ENCODE data around the gene RLBP1. TPM values are rescaled to one million over a fixed set of nuclear protein-coding genes. Genes with fewer than 3 reads are reported as not detected.

RLBP1 gene
- total RNA-seq, 1 experiment from 2014 or later = not detected

- Mint-ChIP-seq H3K4me3 (no peak overlapping the region), H3K4me1 (peaks cover 18% of the 10 kb centered on the region), H3K27ac (no peak overlapping the region), H3K9me3 (no peaks in the 10 kb centered on the region), H3K27me3 (ENCODE audit: low read depth) (no peaks in the 10 kb centered on the region; the same call in 1 of the 2 replicates), H3K36me3 (no peaks in the 10 kb centered on the region)
- TF ChIP-seq, protein P1, sequence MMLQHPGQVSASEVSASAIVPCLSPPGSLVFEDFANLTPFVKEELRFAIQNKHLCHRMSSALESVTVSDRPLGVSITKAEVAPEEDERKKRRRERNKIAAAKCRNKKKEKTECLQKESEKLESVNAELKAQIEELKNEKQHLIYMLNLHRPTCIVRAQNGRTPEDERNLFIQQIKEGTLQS (CRISPR knock-in tag; conservative IDR thresholded peaks at IDR 0.05) = no peak
- TF ChIP-seq ZNF219 (CRISPR knock-in tag; IDR thresholded peaks at IDR 0.05; ENCODE audit: borderline replicate concordance) (no peak), ZNF138 (CRISPR knock-in tag; conservative IDR thresholded peaks at IDR 0.05) (no peak), ZNF396 (CRISPR knock-in tag; IDR thresholded peaks at IDR 0.05; ENCODE audit: borderline replicate concordance) (no peak), ZBTB43 (CRISPR knock-in tag; IDR thresholded peaks at IDR 0.05) (no peak), EMX1 (CRISPR knock-in tag; IDR thresholded peaks at IDR 0.05) (no peak), CTCF (IDR thresholded peaks at IDR 0.05) (no peak), CREB1 (CRISPR knock-in tag; IDR thresholded peaks at IDR 0.05) (no peak), ATF1 (CRISPR knock-in tag; IDR thresholded peaks at IDR 0.05) (no peak), IRF2 (CRISPR knock-in tag; IDR thresholded peaks at IDR 0.05; ENCODE audit: borderline replicate concordance, low read depth) (no peak), USF1 (CRISPR knock-in tag; IDR thresholded peaks at IDR 0.05) (no peak), SOX15 (CRISPR knock-in tag; IDR thresholded peaks at IDR 0.05) (no peak), CREM (CRISPR knock-in tag; IDR thresholded peaks at IDR 0.05) (no peak)
- TF ChIP-seq, protein P2, sequence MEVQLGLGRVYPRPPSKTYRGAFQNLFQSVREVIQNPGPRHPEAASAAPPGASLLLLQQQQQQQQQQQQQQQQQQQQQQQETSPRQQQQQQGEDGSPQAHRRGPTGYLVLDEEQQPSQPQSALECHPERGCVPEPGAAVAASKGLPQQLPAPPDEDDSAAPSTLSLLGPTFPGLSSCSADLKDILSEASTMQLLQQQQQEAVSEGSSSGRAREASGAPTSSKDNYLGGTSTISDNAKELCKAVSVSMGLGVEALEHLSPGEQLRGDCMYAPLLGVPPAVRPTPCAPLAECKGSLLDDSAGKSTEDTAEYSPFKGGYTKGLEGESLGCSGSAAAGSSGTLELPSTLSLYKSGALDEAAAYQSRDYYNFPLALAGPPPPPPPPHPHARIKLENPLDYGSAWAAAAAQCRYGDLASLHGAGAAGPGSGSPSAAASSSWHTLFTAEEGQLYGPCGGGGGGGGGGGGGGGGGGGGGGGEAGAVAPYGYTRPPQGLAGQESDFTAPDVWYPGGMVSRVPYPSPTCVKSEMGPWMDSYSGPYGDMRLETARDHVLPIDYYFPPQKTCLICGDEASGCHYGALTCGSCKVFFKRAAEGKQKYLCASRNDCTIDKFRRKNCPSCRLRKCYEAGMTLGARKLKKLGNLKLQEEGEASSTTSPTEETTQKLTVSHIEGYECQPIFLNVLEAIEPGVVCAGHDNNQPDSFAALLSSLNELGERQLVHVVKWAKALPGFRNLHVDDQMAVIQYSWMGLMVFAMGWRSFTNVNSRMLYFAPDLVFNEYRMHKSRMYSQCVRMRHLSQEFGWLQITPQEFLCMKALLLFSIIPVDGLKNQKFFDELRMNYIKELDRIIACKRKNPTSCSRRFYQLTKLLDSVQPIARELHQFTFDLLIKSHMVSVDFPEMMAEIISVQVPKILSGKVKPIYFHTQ (CRISPR knock-in tag; IDR thresholded peaks at IDR 0.05) = no peak
- TF ChIP-seq, protein P3, sequence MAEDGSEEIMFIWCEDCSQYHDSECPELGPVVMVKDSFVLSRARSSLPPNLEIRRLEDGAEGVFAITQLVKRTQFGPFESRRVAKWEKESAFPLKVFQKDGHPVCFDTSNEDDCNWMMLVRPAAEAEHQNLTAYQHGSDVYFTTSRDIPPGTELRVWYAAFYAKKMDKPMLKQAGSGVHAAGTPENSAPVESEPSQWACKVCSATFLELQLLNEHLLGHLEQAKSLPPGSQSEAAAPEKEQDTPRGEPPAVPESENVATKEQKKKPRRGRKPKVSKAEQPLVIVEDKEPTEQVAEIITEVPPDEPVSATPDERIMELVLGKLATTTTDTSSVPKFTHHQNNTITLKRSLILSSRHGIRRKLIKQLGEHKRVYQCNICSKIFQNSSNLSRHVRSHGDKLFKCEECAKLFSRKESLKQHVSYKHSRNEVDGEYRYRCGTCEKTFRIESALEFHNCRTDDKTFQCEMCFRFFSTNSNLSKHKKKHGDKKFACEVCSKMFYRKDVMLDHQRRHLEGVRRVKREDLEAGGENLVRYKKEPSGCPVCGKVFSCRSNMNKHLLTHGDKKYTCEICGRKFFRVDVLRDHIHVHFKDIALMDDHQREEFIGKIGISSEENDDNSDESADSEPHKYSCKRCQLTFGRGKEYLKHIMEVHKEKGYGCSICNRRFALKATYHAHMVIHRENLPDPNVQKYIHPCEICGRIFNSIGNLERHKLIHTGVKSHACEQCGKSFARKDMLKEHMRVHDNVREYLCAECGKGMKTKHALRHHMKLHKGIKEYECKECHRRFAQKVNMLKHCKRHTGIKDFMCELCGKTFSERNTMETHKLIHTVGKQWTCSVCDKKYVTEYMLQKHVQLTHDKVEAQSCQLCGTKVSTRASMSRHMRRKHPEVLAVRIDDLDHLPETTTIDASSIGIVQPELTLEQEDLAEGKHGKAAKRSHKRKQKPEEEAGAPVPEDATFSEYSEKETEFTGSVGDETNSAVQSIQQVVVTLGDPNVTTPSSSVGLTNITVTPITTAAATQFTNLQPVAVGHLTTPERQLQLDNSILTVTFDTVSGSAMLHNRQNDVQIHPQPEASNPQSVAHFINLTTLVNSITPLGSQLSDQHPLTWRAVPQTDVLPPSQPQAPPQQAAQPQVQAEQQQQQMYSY (CRISPR knock-in tag; IDR thresholded peaks at IDR 0.05) = no peak
- TF ChIP-seq, protein P4, sequence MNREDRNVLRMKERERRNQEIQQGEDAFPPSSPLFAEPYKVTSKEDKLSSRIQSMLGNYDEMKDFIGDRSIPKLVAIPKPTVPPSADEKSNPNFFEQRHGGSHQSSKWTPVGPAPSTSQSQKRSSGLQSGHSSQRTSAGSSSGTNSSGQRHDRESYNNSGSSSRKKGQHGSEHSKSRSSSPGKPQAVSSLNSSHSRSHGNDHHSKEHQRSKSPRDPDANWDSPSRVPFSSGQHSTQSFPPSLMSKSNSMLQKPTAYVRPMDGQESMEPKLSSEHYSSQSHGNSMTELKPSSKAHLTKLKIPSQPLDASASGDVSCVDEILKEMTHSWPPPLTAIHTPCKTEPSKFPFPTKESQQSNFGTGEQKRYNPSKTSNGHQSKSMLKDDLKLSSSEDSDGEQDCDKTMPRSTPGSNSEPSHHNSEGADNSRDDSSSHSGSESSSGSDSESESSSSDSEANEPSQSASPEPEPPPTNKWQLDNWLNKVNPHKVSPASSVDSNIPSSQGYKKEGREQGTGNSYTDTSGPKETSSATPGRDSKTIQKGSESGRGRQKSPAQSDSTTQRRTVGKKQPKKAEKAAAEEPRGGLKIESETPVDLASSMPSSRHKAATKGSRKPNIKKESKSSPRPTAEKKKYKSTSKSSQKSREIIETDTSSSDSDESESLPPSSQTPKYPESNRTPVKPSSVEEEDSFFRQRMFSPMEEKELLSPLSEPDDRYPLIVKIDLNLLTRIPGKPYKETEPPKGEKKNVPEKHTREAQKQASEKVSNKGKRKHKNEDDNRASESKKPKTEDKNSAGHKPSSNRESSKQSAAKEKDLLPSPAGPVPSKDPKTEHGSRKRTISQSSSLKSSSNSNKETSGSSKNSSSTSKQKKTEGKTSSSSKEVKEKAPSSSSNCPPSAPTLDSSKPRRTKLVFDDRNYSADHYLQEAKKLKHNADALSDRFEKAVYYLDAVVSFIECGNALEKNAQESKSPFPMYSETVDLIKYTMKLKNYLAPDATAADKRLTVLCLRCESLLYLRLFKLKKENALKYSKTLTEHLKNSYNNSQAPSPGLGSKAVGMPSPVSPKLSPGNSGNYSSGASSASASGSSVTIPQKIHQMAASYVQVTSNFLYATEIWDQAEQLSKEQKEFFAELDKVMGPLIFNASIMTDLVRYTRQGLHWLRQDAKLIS (CRISPR knock-in tag; IDR thresholded peaks at IDR 0.05; ENCODE audit: borderline replicate concordance) = no peak
- CTCF ChIA-PET = interaction anchor here (0.5 to 3.2 kb wide), 86 partner anchors 8 to 419 kb away, joined by 3 to 56 read pairs (median 5); partner anchors contain the start of genes ABHD2, FANCI, HAPLN3 and POLG
- POLR2A ChIA-PET = interaction anchor here (0.6 to 0.7 kb wide), 3 partner anchors 97 to 1050 kb away, joined by 3 to 9 read pairs (median 7); no protein-coding TSS in a partner anchor
- no peak for ATAC-seq
- no peak for DNase-seq (ENCODE audit: low spot score)
Measured at GRCh38 chr15:89205991-89206585, 15.3 kb downstream of the RLBP1 start.
